Colonic mucosa (tissue), 4 donors: ENCODE results near the gene FRMD8. TPM values are rescaled to one million over a fixed set of nuclear protein-coding genes. Genes with fewer than 3 reads are reported as not detected.

Source experiments
- DNase-seq: peaks from one replicate; pipeline ENCODE4 v3.0.0-alpha.2; 2020
- H3K27ac ChIP-seq: fragments of 200-600 bp; one replicate; pipeline ENCODE4 v1.8.0; 2021
- H3K27me3 ChIP-seq: fragments of 200-600 bp; one replicate; pipeline ENCODE4 v1.8.0; 2021
- H3K36me3 ChIP-seq: fragments of 200-600 bp; one replicate; pipeline ENCODE4 v1.8.0; 2021
- H3K4me1 ChIP-seq: fragments of 200-600 bp; one replicate; pipeline ENCODE4 v1.8.0; 2021; ENCODE audit warnings: mild to moderate bottlenecking
- H3K4me3 ChIP-seq: fragments of 200-600 bp; one replicate; pipeline ENCODE4 v1.8.0; 2021
- H3K9ac ChIP-seq, 2 donors: one replicate each; pipeline ENCODE4 v1.7.0; 2013; ENCODE audit warnings: control low read depth in 2 of 2, low read depth in 2 of 2, low read length in 2 of 2
- H3K9me3 ChIP-seq: fragments of 200-600 bp; one replicate; pipeline ENCODE4 v1.8.0; 2021
- intact Hi-C: fragments of 100-400 bp; cut with DNase I; formaldehyde crosslinking; loops from one replicate; pipeline ENCODE4 v1.14.1; 2022
- total RNA-seq, 2 donors: library from RNA; stranded (reverse); fragmentation: NEBNext Ultra II Directional in 1 of 2; extraction: Animal tissue kit (Norgen Biotek cat#: 25700) in 1 of 2; gene quantifications; one replicate each; pipeline ENCODE4 v1.2.1, GENCODE V29; 2021
- TF ChIP-seq, protein P1 (sequence below): fragments of 200-600 bp; IDR thresholded peaks from one replicate; pipeline ENCODE4 v1.8.0; 2022; ENCODE audit warnings: antibody characterized with exemption, mild to moderate bottlenecking
- donor health status: healthy.
- donor health status: DM: no; HTN: no; CAD: no.
- donor health status: DM: no; HTN: no; CAD: no.

FRMD8 gene
- total RNA-seq, 2 donors from 2014 or later: 30.7 to 43.9 TPM

DNA sequence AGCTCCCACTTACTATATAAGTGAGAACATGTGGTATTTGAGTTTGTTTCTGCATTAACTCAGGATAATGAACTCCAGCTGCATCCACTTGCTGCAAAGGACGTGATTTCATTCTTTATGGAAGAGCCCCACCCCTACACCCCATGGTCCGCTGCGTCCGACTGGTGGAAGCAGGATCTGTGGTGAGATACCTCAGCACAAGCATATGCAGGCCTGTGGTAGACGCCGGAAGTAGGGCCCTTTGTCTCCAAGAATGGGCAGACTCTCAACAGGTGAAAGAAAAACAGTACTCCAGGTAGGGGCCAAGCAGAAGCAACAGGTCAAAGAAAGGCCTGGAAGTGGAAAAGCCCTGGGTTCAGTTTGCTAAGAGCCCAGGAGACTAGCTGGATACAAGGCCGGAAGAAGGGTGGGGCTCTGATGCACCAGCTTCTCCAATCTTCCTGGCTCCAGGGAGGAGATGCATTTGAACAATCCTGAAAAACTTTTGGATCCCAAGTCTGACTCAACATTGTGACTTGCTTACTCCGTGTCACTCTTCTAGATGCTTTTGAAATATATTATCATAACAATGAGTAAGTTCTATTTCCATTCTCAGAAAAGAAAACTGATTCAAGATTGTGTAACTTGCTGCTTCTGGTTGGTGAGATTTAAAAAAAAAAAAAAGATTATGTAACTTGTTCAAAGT is 66.5 kb downstream of the FRMD8 start:
- no peaks in the 10 kb centered on the region for H3K4me1 ChIP-seq

DNA sequence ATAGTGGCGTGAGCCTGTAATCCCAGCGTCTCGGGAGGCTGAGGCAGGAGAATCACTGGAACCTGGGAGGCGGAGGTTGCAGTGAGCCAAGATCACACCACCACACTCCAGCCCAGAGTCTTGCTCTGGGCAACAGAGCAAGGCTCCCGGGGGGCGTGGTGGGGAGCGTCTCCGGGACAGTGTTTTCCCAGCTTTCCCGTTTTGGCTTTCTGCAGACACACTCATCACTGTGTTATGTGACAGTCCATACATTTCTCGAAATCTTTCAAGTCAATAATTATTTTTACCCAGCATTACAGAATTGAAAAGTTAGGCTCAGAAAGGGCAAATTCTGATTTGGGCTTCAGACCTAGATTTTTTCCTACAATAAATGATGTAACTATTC is 67.9 kb downstream of the FRMD8 start:
- H3K9ac ChIP-seq: peak overlapping the region; percentile 64 to 84
- peak overlapping the region; percentile 50 for H3K4me3 ChIP-seq
- intact Hi-C loops: no loop called here
- no peaks in the 10 kb centered on the region for H3K36me3 ChIP-seq
- TF ChIP-seq, protein P1, sequence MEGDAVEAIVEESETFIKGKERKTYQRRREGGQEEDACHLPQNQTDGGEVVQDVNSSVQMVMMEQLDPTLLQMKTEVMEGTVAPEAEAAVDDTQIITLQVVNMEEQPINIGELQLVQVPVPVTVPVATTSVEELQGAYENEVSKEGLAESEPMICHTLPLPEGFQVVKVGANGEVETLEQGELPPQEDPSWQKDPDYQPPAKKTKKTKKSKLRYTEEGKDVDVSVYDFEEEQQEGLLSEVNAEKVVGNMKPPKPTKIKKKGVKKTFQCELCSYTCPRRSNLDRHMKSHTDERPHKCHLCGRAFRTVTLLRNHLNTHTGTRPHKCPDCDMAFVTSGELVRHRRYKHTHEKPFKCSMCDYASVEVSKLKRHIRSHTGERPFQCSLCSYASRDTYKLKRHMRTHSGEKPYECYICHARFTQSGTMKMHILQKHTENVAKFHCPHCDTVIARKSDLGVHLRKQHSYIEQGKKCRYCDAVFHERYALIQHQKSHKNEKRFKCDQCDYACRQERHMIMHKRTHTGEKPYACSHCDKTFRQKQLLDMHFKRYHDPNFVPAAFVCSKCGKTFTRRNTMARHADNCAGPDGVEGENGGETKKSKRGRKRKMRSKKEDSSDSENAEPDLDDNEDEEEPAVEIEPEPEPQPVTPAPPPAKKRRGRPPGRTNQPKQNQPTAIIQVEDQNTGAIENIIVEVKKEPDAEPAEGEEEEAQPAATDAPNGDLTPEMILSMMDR: no peak
- DNase-seq: no peak
- H3K9me3 ChIP-seq: no peaks in the 10 kb centered on the region
- H3K27me3 ChIP-seq: no peaks in the 10 kb centered on the region
- peak overlapping the region; percentile 74 for H3K27ac ChIP-seq
- H3K4me1 ChIP-seq: no peaks in the 10 kb centered on the region

More for the DNA sequence above, 66.5 kb downstream of the FRMD8 start:
- Histone ChIP-seq H3K9ac (no peak overlapping the region), H3K27me3 (no peaks in the 10 kb centered on the region), H3K9me3 (no peaks in the 10 kb centered on the region), H3K36me3 (no peaks in the 10 kb centered on the region), H3K4me3 (no peak overlapping the region), H3K27ac (no peak overlapping the region)
- TF ChIP-seq, protein P1: no peak
- no peak for DNase-seq
- intact Hi-C loops: no loop called here

DNA sequence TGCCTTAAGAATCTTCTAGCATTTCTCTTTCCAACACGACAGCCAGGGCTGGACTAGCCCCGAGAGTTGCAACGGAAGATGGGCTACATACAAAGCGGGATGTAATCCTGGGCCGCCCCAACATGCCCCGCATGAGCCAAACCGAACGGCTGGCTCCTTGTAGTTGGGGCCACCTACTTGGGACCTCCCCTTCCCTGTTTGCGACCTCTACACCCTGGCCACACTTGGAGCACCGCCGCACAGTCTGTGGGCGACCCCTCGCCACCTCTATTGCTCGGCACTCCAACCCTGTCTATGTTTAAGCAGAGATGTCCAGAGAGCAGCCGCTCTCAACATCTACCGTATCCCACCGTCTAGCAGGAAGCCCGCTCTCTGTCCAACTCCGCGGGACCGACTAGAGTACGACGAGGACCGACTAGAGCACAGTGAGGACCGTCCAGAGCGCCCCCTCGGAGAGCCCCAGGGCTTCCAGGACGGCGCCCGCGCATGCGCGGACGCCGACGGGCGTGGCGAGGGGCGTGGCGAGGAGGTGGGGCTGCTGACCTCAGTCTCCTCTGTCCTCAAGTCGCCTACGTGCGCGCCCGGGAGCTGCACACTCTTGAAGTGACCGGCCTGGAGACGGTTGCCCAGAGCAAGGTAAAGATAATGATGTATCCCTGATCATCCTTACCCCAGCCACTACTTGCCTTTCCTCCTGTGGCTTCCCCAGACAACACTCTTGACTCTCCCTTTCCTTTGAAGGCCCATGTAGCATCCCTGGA is 68.4 kb downstream of the FRMD8 start:
- Histone ChIP-seq H3K9me3 (no peaks in the 10 kb centered on the region), H3K9ac (peak overlapping the region; percentile 64 to 84), H3K4me1 (no peaks in the 10 kb centered on the region), H3K27me3 (no peaks in the 10 kb centered on the region), H3K36me3 (no peaks in the 10 kb centered on the region), H3K4me3 (peak overlapping the region; percentile 50), H3K27ac (peak overlapping the region; percentile 74)
- intact Hi-C loops: no loop called here
- TF ChIP-seq, protein P1: no peak
- peak; percentile 95 for DNase-seq

DNA sequence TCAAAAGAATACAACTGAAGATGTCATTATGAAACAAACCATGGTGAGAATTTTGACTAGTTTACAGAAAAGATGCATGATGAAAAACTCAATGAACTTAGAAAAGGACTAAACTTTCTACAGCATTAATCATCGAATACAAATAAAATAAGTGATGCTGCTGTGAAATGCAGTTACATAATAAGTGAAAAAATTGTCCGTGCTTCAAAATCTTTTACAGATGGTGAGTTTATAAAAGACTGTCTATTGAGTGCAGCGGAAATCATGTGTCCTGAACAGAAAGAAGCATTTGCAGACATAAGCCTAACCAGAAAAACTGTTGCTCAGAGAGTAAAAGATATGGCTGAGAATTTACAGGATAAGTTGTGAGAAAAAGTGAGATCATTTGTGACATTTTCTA is 70.0 kb downstream of the FRMD8 start:
- H3K27ac ChIP-seq: no peak overlapping the region
- TF ChIP-seq, protein P1: no peak
- H3K36me3 ChIP-seq: no peaks in the 10 kb centered on the region
- H3K27me3 ChIP-seq: no peaks in the 10 kb centered on the region
- no peak overlapping the region for H3K9ac ChIP-seq
- intact Hi-C loops: no loop called here
- H3K4me1 ChIP-seq: no peaks in the 10 kb centered on the region
- H3K9me3 ChIP-seq: no peaks in the 10 kb centered on the region
- H3K4me3 ChIP-seq: no peak overlapping the region
- DNase-seq: no peak

DNA sequence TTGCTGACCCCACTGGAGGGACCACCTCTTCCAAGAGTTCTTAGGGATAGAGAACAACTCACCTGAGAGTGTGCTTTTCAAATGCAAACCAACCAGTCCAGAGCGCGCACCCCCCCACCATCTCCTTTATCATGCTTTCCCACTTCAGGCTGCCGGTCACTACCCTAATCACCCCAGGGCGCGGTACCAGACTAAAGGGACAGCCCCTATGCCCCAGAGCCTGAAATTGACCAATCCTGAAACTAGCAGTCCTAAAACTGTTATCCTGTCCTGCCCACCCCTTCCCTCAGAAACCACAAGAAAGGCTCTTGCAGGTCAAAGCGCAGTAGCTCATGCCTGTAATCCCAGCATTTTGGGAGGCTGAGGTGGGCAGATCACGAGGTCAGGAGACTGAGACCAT is 73.1 kb downstream of the FRMD8 start:
- no peaks in the 10 kb centered on the region for H3K9me3 ChIP-seq
- H3K9ac ChIP-seq: no peak overlapping the region
- intact Hi-C loops: no loop called here
- no peak for DNase-seq
- no peaks in the 10 kb centered on the region for H3K36me3 ChIP-seq
- no peak overlapping the region for H3K27ac ChIP-seq
- no peak overlapping the region for H3K4me3 ChIP-seq
- TF ChIP-seq, protein P1: no peak
- no peaks in the 10 kb centered on the region for H3K27me3 ChIP-seq
- no peaks in the 10 kb centered on the region for H3K4me1 ChIP-seq

Other genes starting within 250 kb of the FRMD8 start
- gene SPDYC, start 216.4 kb upstream of the FRMD8 start, total RNA-seq: not detected
- gene CAPN1, start 204.7 kb upstream of the FRMD8 start, total RNA-seq: 100 to 1,000 TPM; 325 to 416 TPM
- gene POLA2, start 124.7 kb upstream of the FRMD8 start, total RNA-seq: 10 to 100 TPM in 1 of 2 donors, 1 to 10 TPM in 1; 5.9 to 28.0 TPM
- 10 to 100 TPM in 1 of 2 donors, 1 to 10 TPM in 1; 7.8 to 28.3 TPM for gene CDC42EP2, start 71.8 kb upstream of the FRMD8 start, total RNA-seq
- 10 to 100 TPM; 35.0 to 48.0 TPM for gene DPF2, start 52.8 kb upstream of the FRMD8 start, total RNA-seq
- gene TIGD3, start 31.9 kb upstream of the FRMD8 start, total RNA-seq: under 1 TPM; 0.48 to 0.77 TPM
- gene SLC25A45, start 4.0 kb upstream of the FRMD8 start, total RNA-seq: 1 to 10 TPM; 4.4 to 6.9 TPM
- 100 to 1,000 TPM; 269 to 502 TPM for gene NEAT1, start 36.2 kb downstream of the FRMD8 start, total RNA-seq
- gene MALAT1, start 112.4 kb downstream of the FRMD8 start, total RNA-seq: 1,000 to 10,000 TPM; 4,716 to 6,071 TPM
- 10 to 100 TPM; 59.2 to 84.1 TPM for gene SCYL1, start 138.4 kb downstream of the FRMD8 start, total RNA-seq
- 10 to 100 TPM; 27.3 to 31.1 TPM for gene LTBP3, start 171.7 kb downstream of the FRMD8 start, total RNA-seq
- 10 to 100 TPM; 16.6 to 30.8 TPM for gene ZNRD2, start 183.8 kb downstream of the FRMD8 start, total RNA-seq
- 10 to 100 TPM; 27.4 to 32.2 TPM for gene FAM89B, start 185.9 kb downstream of the FRMD8 start, total RNA-seq
- gene EHBP1L1, start 189.4 kb downstream of the FRMD8 start, total RNA-seq: 10 to 100 TPM; 58.5 to 78.5 TPM
- gene KCNK7, start 209.2 kb downstream of the FRMD8 start, total RNA-seq: under 1 TPM; 0.40 to 0.69 TPM
- gene MAP3K11, start 227.6 kb downstream of the FRMD8 start, total RNA-seq: 100 to 1,000 TPM in 1 of 2 donors, 10 to 100 TPM in 1; 92.7 to 102 TPM
- gene PCNX3, start 229.1 kb downstream of the FRMD8 start, total RNA-seq: 10 to 100 TPM; 41.5 to 72.4 TPM